Smooth muscle cell (in vitro differentiated cells): ENCODE data around the gene RUVBL2. TPM values are rescaled to one million over a fixed set of nuclear protein-coding genes. Genes with fewer than 3 reads are reported as not detected.

Source experiments
- DNase-seq: peaks from one replicate; lab custom pipeline; 2025; ENCODE audit not compliant: unreplicated experiment; lab: John Stamatoyannopoulos, UW
- H2AFZ ChIP-seq: fragments of 200-600 bp; sonication (generic); 2 replicates; pipeline ENCODE4 v1.6.0; 2016; ENCODE audit warnings: antibody characterized with exemption, low read depth, mild to moderate bottlenecking
- H3F3A ChIP-seq: fragments of 200-600 bp; sonication (generic); 2 replicates; pipeline ENCODE4 v1.6.0; 2017; ENCODE audit warnings: antibody characterized with exemption, low read depth
- H3K27ac ChIP-seq: fragments of 200-600 bp; sonication (generic); 2 replicates; pipeline ENCODE4 v1.5.1; 2016; ENCODE audit warnings: low read depth, mild to moderate bottlenecking
- H3K27me3 ChIP-seq: fragments of 200-600 bp; sonication (generic); 2 replicates; pipeline ENCODE4 v1.6.1; 2016; ENCODE audit warnings: low read depth, mild to moderate bottlenecking
- H3K36me3 ChIP-seq: fragments of 200-600 bp; sonication (generic); 2 replicates; pipeline ENCODE4 v1.5.1; 2016; ENCODE audit warnings: low read depth
- H3K4me1 ChIP-seq: fragments of 200-600 bp; sonication (generic); 2 replicates; pipeline ENCODE4 v1.5.1; 2016; ENCODE audit warnings: low read depth
- H3K4me2 ChIP-seq: fragments of 200-600 bp; sonication (generic); 2 replicates; pipeline ENCODE4 v1.6.0; 2016; ENCODE audit warnings: mild to moderate bottlenecking
- H3K4me3 ChIP-seq: fragments of 200-600 bp; sonication (generic); 2 replicates; pipeline ENCODE4 v1.5.1; 2016; ENCODE audit warnings: mild to moderate bottlenecking
- H3K79me2 ChIP-seq: fragments of 200-600 bp; sonication (generic); 2 replicates; pipeline ENCODE4 v1.6.0; 2016; ENCODE audit warnings: low read depth, mild to moderate bottlenecking
- H3K9ac ChIP-seq: fragments of 200-600 bp; sonication (generic); 2 replicates; pipeline ENCODE4 v1.6.0; 2016; ENCODE audit warnings: low read depth
- H3K9me3 ChIP-seq: fragments of 200-600 bp; sonication (generic); replicated peaks from 2 replicates; pipeline ENCODE4 v1.5.1; 2016; ENCODE audit warnings: low read depth
- H4K20me1 ChIP-seq: fragments of 200-600 bp; sonication (generic); 2 replicates; pipeline ENCODE4 v1.6.0; 2016; ENCODE audit warnings: low read depth
- CTCF ChIP-seq: fragments of 200-600 bp; sonication (generic); IDR thresholded peaks from 2 replicates; pipeline ENCODE4 v1.5.1; 2017; ENCODE audit warnings: borderline replicate concordance, mild to moderate bottlenecking, antibody characterized with exemption; ENCODE audit not compliant: insufficient read depth, poor library complexity, severe bottlenecking
- WGBS: methylation state at CpG from one replicate; pipeline ENCODE4 v1.1.7; 2016; ENCODE audit warnings: low lambda C conversion rate; 5-methylcytosine and 5-hydroxymethylcytosine counted together
- polyA plus RNA-seq: library from polyadenylated mRNA; unstranded; fragments of >200 nt; fragmentation: Nextera tagmentation; extraction: Ambion mirVana; gene quantifications from 2 replicates; pipeline ENCODE4 v1.2.1, GENCODE V29; 2016
- total RNA-seq: library from RNA; depleted of rRNA; stranded (reverse); fragments of >200 nt; gene quantifications from 2 replicates; pipeline ENCODE4 v1.2.3, GENCODE V29; 2014

Gene RUVBL2
- total and polyA plus RNA-seq, 2 experiments from 2014 or later: 89.4 to 123 TPM

DNA sequence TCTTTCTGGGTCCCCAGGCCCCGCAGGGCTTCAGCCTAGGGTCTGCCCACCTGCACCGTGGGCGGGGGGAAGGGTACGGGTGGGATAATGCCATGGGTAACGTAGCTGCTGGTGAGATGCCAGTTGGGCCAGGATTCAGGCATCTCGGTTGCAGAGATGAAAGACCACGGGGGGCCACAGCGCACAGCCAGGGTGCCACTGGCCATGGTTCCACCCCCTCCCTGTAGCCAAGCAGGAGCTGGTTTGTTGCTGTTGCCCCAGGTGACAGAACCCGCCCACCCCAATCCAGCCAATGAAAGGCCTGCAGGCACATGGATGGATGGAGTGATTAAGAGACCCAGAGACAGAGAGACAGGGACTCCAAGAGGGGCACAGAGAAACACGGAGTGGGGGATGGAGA, 64.9 kb downstream of the RUVBL2 start:
- Histone ChIP-seq H3K79me2 (no peaks in the 10 kb centered on the region), H3K4me1 (peaks cover 3% of the 10 kb centered on the region), H3K4me2 (no peak overlapping the region), H4K20me1 (peaks cover 15% of the 10 kb centered on the region), H3K27me3 (no peaks in the 10 kb centered on the region), H3K9me3 (no peaks in the 10 kb centered on the region), H2AFZ (no peak overlapping the region), H3K9ac (no peak overlapping the region), H3K36me3 (no peaks in the 10 kb centered on the region), H3K4me3 (no peak overlapping the region), H3K27ac (no peak overlapping the region), H3F3A (no peaks in the 10 kb centered on the region)
- WGBS: 84% methylated on average over 10 of the region's 10 CpGs
- DNase-seq: no peak
- no peak for TF ChIP-seq CTCF

DNA sequence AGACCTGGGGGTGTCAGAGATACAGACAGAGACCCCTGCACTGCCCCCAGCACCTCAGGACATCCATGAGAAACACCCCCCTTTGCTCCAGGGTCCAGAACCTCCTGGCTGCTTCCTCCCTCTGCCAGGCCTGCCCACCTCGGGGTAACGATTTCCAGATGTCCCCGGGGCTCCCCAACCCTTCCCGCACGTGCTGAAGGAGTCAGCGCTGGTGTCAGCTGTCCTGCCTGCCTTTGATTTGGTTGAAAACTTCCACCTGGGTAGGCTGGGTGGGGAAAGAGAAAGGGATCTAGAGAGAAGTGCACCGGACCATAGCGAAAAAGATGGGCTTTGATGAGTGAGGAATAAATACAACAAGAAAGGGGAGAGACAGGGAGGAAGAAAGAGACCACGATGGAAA, 65.4 kb downstream of the RUVBL2 start:
- Histone ChIP-seq H4K20me1 (peaks cover 15% of the 10 kb centered on the region), H3K9ac (no peak overlapping the region), H3K36me3 (no peaks in the 10 kb centered on the region), H3K4me1 (peaks cover 4% of the 10 kb centered on the region), H3K79me2 (no peaks in the 10 kb centered on the region), H3K4me3 (no peak overlapping the region), H3K27me3 (no peaks in the 10 kb centered on the region), H3F3A (no peaks in the 10 kb centered on the region), H3K9me3 (no peaks in the 10 kb centered on the region), H3K4me2 (no peak overlapping the region), H2AFZ (no peak overlapping the region), H3K27ac (no peak overlapping the region)
- TF ChIP-seq CTCF: no peak
- DNase-seq: no peak
- 83% methylated on average over 9 of the region's 9 CpGs for WGBS

DNA sequence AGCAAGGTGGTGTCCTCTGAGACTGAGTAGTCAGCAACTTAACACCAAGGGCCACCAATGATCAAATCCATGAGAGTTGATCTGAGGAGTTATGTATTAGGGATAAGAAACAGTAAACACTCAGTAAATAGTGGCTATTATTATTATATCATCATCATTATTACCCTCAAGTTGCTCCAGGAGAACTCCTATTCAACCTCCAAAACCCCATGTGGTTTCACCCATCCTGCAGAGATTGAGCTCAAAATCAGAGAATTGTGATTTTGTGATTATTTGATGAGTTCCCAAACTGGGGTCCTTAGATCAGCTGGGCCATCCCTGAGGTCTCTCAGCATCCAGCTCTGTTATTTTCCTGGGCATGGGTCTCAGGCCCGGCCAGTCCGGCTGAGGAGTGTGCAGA, 67.3 kb downstream of the RUVBL2 start:
- WGBS: 93% methylated on average over 2 of the region's 2 CpGs

More for the DNA sequence above, 67.3 kb downstream of the RUVBL2 start:
- Histone ChIP-seq H3K27ac (no peak overlapping the region), H4K20me1 (peaks cover 15% of the 10 kb centered on the region), H3K36me3 (no peaks in the 10 kb centered on the region), H3K4me3 (no peak overlapping the region), H3K9ac (no peak overlapping the region), H3K27me3 (no peaks in the 10 kb centered on the region), H3K4me2 (no peak overlapping the region), H2AFZ (no peak overlapping the region), H3K9me3 (no peaks in the 10 kb centered on the region), H3K4me1 (peaks cover 19% of the 10 kb centered on the region), H3F3A (no peaks in the 10 kb centered on the region), H3K79me2 (no peaks in the 10 kb centered on the region)
- TF ChIP-seq CTCF: no peak
- no peak for DNase-seq
